MV-4-11 (cell line): ENCODE data around the gene KIF18A.
A peak's percentile ranks its signal among the peaks of the same experiment; 100 is the strongest.
"Not testable (repeated sequence)": the region's sequence is repeated elsewhere in the genome, so short reads cannot be mapped to it uniquely, and the experiment has no call there.

ENCODE experiments used
- DNase-seq: peaks from one replicate; lab custom pipeline; 2025; lab: John Stamatoyannopoulos, UW

KIF18A gene

DNA sequence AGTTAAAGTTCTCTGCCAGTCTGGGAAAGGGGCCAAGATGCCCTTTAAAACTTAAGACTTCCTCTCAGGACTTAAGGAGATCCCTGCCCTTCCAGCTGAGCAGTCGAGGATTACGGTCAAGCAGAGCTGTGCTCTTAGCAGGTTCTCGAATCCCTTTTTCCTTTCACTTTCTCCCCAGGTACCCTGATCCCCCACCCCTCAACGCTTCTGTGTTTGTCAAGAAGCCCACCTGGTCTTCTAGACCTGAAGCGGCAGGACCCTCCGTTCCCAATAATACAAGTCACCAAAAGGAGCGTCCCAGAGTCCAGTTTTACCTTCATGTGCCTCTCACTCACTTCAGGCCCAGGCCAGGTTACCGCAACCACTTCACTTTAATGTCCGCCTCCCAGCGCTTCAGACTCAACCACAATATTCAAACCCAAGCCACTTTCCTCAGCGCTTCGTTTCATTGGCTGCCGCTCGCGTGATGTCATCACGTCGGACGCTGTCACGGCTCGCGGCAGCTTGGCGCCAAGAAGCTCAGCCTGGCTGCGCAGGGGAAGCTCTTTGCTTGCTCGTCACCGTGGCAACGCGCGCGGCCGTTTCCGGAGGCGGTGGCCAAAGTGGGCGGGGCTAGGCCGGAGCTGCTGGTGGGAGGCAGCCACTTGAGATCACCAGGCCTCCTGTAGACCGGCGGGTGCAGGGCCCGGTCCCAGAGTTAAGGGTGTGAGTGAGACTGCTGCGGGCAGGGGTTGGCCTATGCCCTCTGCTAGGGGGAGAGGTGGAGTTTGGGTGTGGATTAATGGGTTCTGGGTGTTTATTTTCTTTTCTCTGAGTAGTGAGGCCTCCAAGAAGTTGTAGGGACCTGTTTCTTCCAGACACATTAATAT lies at the start of gene KIF18A, which contains the start of gene METTL15:
KIF18A (minus strand) TSS at position 407 of the 869 bp plus-strand sequence. CDS start 10,209 bp downstream, outside the sequence.
METTL15 (plus strand) TSS at position 639 of the 869 bp plus-strand sequence. CDS start 4,947 bp downstream, outside the sequence.
- DNase-seq, result peak; percentile 99

DNA sequence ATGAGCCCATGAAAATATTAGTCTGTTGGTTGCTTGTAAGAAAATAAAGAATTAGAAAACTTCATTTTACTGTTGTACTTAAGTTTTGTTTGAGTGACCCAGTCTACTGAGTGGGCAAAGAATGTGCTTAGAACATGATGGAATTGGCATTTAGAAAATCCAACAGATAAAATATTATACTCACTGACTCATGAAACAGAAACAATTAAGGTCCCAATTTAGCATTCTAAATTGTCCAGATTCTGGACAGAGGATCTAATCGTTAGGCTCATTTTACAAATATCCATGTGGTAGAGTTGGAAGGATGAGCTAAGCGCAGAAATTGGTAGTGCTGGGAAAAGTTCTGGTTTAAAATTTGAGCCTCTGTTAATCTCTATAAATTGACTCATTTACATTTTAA lies 45.6 kb upstream of the KIF18A start:
- no peak for DNase-seq

DNA sequence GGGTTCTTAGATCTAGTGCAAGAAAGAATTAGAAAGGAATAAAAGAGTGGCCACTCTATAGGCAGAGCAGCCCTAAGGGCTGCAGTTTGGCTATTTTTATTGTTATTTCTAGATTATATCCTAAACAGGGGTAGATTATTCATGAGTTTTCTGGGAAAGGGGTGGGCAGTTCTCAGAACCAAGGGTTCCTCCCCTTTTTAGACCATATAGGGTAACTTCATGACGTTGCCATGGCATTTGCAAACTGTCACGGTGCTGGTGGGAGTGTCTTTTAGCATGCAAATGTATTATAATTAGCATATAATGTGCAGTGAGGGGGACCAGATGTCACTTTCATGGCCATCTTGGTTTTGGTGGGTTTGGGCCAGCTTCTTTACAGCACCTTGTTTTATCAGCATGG lies 44.8 kb upstream of the KIF18A start:
- no peak for DNase-seq

DNA sequence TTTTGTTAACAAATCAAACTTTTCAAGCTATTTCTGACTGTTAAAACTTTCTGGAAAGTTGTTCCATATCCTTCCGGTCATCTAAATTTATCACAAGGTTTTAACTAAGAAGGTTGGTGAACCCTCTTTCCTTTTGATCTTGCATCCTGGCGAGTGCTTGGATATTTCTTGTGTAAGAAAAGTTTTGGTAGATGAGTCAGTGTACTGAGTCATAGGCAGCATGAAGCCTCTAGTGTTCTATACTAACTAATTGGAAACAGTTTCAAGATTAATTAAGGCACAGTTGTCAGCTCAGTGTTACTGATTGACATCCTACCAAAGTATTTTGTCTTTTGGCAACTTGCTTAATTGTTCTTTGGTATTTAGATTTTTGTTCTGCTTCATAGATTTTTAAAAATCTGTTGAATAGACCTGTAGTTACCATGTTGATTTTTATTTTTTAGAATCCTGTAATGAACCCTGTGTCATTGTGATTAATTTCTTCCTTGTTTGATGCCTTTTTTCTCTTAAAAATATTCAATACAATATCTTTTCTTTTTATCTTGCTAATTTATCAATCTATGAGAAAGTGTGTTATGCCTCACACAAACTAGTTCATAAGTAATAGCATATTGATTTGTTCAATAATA lies 38.3 kb upstream of the KIF18A start:
- DNase-seq, result peak; percentile 62

DNA sequence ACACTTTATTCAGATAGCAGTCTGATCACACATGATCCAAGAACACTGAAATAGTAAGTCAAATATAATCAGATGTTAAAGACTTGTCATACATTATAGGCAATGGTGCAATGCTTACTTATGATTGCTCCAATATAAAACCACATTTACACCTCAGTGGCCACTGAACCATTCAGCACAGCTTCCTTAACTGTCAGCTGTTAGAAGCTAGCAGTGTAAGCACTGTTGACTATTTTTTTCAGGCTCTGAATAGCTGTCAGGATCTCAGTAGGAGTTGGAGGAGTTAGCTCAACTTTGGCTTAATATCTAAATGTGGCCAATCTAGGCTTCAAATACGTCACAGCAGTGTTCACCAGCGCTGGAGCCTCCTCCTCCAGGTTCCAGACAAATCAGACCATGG lies 36.9 kb upstream of the KIF18A start:
- DNase-seq, result peak; percentile 14

DNA sequence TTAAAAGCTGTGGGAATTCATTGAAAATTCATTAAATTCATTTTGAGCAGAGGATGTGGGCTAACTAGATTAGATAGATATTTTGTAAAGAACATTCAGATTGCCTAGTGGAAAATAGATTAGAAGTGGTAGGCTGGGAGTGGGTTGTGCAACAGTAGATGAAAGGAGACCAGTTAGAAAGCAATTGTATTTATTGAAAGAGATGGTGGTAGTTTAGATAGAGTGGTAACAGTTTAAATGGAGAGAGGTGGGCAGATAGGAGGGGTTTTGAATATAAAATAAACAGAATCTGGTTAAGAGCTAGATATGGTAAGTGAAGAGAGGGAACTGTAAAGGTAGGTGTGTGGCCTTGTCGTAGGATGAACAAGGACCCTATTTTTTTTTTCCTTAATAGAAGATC lies 34.8 kb upstream of the KIF18A start:
- DNase-seq, result no peak

DNA sequence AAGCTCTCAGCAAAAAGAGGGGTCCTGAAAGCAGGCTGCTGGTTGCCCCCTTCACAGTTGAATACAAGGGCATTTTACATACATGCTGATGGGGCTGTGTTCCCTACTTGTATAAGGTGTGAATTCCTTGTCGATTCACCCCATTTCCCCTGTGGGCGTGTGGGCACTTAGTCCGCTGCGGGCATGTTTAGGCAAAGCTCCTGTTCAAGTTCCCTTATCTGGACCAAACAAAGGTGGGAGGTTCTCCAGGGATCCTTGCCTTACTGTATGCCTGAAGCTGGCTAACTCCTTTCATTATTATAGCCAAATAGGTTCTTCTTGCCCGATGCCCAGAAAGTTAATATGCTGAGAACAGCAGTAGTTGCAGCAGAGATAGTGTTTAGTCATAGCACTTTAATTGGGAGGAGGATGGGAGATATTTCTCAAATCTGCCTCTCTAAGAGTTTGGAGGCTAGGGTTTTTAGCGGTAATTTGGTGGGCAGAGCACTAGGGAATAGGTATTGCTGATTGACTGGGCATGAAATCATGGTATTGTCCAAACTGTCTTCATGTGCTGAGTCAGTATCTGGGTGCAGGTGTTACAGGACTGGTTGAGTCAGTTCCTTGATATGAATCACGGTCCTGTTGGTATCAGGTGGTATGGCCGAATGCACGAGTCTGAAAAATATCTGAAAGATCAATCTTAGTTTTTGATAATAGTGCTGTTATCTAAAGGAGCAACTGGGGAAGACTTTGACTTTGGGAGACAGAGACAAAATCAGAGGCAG lies 32.9 kb upstream of the KIF18A start:
- DNase-seq, result no peak

DNA sequence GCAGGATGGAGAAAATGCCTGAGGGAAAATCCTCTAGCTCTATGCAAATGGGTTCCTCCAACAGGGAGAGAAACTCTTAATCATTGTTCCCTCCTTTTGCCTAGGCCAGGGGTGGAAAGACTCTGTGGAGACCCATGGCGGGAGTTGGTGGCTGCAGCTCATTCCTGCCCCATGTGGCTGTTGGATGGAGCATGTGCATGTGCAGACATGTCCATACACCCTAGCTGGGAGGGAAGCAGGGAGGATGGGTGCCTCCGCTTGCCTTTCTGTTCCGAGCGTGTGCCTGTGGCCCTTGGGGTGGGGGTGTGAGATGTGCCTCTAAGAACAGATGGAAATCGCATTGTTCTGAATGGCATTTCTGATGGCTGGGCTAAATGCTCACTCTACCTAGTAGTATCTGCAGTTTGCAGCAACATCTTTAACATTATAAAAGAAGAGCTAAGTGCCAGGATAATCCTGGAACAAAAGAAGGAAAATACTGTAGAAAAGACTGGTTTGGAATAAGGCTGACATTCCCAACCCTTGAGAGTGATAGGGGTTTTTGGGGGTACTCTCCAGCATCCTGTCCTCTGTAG lies 32.0 kb upstream of the KIF18A start:
- DNase-seq, result no peak

DNA sequence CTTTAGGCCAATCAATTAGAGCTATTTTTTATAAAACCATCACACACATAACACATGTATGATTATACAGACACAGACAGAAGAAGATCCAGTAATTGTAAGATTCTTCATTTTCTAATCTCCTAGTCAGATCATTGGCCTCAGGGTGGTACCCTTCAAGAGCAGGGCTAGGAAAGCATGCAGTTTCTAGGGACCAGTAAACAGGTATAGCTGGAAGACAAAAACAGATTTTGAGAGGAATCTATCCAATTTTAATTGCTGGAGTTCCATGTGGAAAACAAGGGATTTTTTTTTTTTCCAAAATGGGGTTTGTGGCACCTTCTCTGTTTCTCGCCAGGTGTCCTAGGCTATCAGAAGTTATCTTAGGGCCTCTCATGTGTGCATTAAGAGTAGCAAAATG lies 29.9 kb upstream of the KIF18A start:
- no peak for DNase-seq

DNA sequence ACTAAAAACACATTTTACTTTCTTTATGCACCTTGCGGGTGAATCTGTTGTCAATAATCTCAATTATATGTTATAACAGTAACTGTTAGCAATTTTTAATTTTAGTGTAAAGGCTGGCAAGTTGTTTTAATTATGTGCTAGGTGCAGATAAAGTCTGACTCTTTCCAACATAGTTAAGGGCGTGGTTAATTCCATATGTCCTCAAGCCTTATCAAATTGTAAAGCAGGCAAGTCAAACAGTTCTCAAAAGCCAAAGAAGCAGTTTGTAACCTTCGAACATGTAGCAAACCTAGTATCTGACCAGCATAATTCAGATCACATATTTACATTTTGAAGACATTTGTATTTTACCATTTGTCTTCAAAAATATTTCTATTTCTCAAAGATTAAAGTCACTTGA lies 29.4 kb upstream of the KIF18A start:
- DNase-seq, result no peak

DNA sequence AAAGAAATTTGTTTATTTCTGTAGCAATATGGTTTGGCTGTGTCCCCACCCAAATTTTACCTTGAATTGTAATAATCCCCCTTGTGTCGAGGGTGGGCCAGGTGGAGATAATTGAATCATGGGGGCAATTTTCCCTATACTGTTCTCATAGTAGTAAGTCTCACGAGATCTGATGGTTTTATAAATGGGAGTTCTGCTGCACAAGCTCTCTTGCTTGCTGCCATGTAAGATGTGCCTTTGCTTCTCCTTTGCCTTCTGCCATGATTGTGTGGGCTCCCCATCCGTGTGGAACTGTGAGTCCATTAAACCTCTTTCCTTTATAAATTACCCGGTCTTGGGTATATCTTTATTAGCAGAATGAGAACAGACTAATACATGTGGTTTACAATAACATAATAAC lies 28.2 kb upstream of the KIF18A start:
- not testable (repeated sequence) for DNase-seq

DNA sequence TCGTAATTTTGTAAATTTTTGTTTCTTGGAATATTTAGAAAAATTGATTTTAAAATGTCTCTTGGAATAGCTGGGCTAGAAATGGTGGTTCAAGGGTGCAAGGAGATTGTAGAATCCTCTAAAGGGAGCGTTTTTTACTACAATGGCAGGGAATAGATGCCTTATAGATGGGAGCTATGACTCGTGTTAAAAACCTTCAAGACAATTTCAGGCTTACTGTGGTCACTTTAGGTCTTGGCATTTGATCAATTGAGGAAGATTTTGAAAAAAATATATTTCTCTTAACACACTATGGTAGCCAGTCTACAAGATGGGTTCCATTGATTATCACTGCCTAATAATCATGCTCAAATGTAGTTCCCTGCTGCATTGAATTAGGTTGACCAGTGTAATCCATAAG lies 25.2 kb upstream of the KIF18A start:
- no peak for DNase-seq

DNA sequence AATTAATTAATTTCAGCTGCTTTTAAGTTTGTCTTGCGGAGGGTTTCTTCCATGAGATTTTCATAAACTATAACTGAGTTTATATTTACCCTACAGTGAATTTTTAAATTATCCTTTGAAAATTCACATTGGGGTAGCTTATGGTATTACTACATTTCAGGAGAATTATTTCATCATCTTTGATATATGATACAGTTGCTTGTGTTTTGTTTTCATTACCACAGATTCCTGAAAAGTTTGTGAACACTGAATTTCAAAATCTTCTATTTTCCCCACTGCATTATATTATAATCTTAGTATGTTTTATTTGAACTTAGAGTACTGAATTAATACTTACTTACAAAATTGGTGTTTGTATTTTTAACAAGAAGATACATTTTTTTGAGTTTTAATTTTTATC lies 24.6 kb upstream of the KIF18A start:
- DNase-seq, result no peak

DNA sequence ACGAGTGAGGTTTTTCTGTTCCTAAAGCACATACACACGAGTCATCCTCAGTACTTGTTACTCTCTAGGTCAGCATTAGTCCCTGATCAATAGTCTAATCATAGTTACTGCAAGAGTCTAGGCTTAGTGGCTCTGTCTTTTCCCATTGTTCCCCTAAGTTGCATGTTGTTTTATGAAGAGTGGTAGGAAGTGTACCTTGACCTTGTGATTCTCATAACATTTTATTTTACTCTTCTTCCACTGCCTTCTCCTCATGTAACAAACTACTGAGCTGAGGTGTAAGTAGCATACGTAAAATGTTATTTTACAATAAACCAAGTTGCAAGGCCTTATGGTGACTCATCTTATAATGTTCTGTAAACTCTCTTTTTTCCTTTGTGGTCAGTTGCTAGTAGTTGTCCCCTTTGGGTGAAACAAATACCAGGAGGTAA lies 15.2 kb upstream of the KIF18A start:
- DNase-seq, result no peak

DNA sequence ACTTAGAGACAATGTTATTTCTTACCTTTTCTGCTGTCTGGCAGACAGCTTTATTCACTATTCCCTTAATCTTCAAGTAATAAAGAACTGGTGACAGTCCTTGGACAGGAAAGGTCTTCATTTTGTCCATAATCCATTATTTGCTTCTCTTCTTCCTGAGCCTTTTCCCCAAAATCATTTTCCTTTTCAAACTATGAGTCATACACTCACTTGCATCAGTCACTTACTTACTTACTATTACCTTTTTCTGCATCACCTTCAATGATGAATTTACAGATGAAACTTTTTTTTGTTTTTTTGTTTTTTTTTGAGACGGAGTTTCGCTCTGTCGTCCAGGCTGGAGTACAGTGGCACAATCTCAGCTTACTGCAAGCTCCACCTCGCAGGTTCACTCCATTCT lies 9.8 kb upstream of the KIF18A start:
- no peak for DNase-seq

DNA sequence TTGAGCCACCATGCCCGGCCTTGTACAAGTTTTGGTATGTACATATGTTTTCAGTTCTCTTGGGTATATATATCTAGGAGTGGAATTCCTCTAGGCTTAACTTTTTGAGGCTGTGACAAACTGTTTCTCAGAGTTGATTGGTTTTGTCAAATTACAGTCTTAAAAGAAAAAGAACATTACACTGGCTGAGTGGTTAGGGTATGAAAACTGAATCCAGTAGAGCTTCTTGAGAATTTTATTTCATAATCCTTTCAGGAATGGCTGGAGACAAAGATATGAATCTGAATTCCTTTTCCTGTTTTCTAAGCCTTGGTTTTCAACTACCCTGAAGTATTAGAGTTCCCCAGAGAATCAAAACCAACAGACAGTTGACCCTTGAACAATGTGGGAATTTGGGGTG lies 6.8 kb upstream of the KIF18A start:
- DNase-seq, result no peak

DNA sequence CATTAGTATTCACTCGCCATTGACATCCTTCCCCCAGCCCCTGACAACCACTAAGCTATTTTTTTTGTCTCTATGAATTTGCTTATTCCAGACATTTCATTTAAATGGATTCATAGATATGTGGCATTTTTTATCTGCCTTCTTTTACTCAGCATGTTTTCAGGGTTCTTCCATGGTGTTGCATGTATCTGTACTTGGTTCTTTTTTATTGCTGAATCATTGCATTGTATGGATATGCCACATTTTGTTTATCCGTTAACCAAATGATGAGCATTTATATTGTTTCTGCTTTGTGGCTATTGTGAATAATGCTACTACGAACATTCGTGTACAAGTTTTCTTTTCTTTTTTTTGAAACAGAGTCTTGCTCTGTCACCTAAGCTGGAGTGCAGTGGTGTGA lies 6.2 kb upstream of the KIF18A start:
- no peak for DNase-seq

DNA sequence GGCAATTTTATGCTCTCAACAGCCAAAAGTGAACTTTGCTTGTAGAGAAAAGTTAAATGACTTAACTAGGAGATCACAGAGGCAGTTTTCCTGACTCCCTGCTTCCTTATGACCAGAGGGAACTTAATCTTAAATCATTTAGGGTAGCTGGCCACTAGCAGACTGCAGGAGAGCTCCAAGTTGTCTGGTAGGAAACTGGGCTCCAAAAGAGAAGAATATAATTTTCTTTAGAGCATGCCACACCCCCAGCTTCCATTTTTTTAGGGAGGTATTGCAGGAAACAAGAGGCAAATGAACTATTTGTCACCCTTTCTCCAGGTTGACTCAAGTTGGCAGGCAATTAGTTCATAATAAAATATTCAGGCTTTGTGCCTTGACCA lies 2.9 kb upstream of the KIF18A start:
- DNase-seq, result no peak

DNA sequence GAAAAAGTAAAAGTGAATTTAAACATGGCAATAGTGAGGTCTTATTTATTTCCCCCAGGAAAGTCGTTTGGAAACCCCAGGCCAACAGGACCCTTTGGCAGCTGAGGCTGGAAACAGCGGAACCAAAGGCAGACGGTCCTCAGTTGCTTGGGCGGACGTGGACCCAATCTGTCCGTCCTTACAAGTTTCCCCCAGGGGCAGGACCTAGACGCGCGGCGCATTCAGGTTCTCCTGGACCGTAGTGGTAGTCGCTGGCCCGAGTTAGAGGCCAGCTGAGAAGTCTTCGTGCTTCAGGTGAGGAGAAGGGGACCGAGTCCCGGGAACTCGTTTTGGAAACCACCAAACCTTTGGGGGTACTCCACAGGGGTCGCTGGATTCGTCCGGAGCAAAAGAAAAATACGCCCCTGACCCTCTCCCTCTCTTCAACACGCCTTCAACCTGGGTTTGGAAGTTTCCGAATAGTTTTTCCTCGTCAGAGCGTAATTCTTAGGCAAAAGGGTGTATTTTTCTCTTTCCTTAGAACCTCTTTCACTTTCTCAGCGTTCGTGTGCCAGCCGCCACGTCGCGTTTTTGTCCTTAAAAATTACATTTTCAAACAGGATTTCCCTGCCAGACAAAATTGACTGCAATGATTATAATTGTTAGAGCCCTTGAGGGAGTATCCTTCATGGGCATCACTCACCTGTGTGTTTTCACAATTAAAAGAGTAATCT lies 2.3 kb upstream of the KIF18A start:
- DNase-seq, result peak; percentile 68

DNA sequence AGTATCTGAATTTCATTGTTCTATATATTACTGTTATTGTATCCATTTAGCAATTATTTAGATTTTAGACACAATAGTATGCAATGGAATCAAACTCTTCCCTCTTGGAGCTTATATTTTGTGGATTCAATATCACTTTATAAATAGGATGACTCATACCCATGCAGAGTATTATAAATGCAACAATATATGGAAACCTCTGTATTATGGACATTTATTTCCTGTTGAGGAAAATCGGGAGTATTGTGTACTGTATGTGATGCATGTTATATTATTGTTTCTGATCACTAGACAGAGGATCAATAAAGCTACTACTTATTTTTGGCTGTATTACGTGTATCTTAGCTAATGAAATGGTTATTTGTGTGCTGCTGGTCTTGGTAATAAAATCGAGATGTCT lies 1.0 kb upstream of the KIF18A start:
- DNase-seq, result no peak

DNA sequence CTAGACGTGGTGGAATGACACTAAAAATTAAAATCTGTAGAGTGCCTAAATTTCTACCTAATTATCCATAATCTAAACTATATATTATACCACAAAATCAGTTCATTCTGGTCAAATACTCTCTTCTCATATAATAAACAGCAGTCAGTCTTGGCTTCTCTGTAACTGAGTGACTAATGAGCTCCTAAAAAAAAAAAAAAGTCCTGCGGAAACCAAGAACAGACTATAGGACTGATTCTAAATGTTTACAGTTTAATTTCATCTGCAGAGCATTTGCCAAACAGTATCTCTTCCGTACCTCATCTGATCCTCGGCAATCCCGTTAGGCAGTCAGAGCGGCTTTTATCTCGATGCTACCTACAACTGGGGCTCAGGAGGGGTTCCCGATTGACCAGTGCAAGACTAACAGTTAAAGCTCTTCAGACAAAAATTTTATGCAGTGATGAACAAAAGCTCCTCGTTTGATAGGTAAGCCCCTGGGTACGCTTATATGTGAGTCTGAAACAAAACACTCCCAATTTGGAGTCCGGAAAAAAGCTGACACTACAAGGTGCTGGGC lies 686 bp downstream of the KIF18A start:
- DNase-seq, result no peak
